Sigmoid colon (tissue), 7 donors: Measurements from ENCODE around the gene SKA2. TPM values are rescaled to one million over a fixed set of nuclear protein-coding genes. Genes with fewer than 3 reads are reported as not detected.
"Not testable (repeated sequence)": the region's sequence is repeated elsewhere in the genome, so short reads cannot be mapped to it uniquely, and the experiment has no call there.

Experiments
- DNase-seq: peaks from one replicate; pipeline ENCODE4 v3.0.0-alpha.2; 2019
- H3K27ac ChIP-seq, 4 donors: fragments of 200-600 bp; sonication (generic); one replicate each; pipeline ENCODE4 v1.5.1; 2016 to 2019; ENCODE audit warnings: mild to moderate bottlenecking in 1 of 4
- H3K27me3 ChIP-seq, 3 donors: fragments of 200-600 bp; sonication (generic); one replicate each; pipeline ENCODE4 v1.5.1; 2019; ENCODE audit warnings: mild to moderate bottlenecking in 1 of 3
- H3K36me3 ChIP-seq, 4 donors: fragments of 200-600 bp; sonication (generic); one replicate each; pipeline ENCODE4 v1.5.1; 2016 to 2019
- H3K4me1 ChIP-seq, 4 donors: fragments of 200-600 bp; sonication (generic); one replicate each; pipeline ENCODE4 v1.5.1; 2017 to 2019
- H3K4me3 ChIP-seq, 4 donors: fragments of 200-600 bp; sonication (generic); one replicate each; pipeline ENCODE4 v1.5.1; 2017 to 2019; ENCODE audit warnings: mild to moderate bottlenecking in 2 of 4, moderate library complexity in 1 of 4
- H3K9me3 ChIP-seq, 4 donors: fragments of 200-600 bp in 3 of 4; sonication (generic) in 3 of 4; one replicate each; pipeline versions ENCODE4 v1.5.1 to v1.6.1; 2013 to 2019
- EP300 ChIP-seq, 4 donors: sonication (generic); formaldehyde crosslinking; IDR thresholded peaks; one replicate each; pipeline ENCODE4 v1.6.1; 2017; ENCODE audit warnings: antibody characterized with exemption in 4 of 4
- POLR2A ChIP-seq, 2 donors: fragments of 450-650 bp; IDR thresholded peaks; one replicate each; pipeline ENCODE4 v1.6.1; 2016; ENCODE audit warnings: antibody characterized with exemption in 2 of 2, mild to moderate bottlenecking in 2 of 2, moderate library complexity in 2 of 2
- POLR2AphosphoS5 ChIP-seq, 4 donors: sonication (generic); formaldehyde crosslinking; IDR thresholded peaks; one replicate each; pipeline ENCODE4 v1.6.1; 2017; ENCODE audit warnings: antibody characterized with exemption in 4 of 4
- WGBS, 2 donors: extraction: QIAGEN DNeasy Blood & Tissue Kit; methylation state at CpG; one replicate each; pipeline ENCODE4 v1.1.7; 2013; 5-methylcytosine and 5-hydroxymethylcytosine counted together
- intact Hi-C: fragments of 100-400 bp; cut with DNase I; formaldehyde crosslinking; loops from one replicate; pipeline ENCODE4 v1.15.1; 2023
- polyA plus RNA-seq, 3 donors: library from polyadenylated mRNA; stranded (reverse); fragments of 200-250 nt; gene quantifications; one replicate each; pipeline ENCODE4 v1.2.3, GENCODE V29; 2013
- total RNA-seq, 4 donors: library from RNA; depleted of rRNA; stranded (reverse); fragments of >200 nt; gene quantifications; one replicate each; pipeline ENCODE4 v1.1.0, GENCODE V29; 2016
- TF ChIP-seq, protein P1 (sequence below), 4 experiments: fragments of 450-650 bp in 3 of 4; fragments of 200-600 bp in 1 of 4; IDR thresholded peaks; one replicate each; pipeline ENCODE4 v1.5.1; 2016 to 2019; ENCODE audit warnings: antibody characterized with exemption in 4 of 4, mild to moderate bottlenecking in 3 of 4, moderate library complexity in 2 of 4
- donor health status: healthy with polysubstance abuse.
- donor health status: Bipolar disorder and iron deficiency.
- donor health status: healthy.

Gene SKA2
- total and polyA plus RNA-seq, 7 donors, result 19.2 to 49.6 (median 40.7) TPM

DNA sequence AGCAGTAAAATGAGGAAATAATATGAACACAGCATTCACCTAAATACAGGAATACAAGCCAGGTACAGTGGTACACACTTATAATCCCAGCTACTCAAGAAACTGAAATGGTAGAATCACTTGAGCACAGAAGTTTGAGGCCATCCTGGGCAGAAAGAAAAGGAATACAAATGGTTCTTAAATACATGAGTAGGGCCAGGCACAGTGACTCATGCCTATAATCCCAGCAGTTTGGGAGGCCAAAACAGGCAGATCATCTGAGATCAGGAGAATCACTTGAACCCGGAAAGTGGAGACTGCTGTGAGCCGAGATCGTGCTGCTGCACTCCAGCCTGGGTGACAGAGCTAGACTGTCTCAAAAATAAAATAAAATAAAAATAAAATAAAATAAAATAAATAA, 31.9 kb upstream of the SKA2 start:
- Histone ChIP-seq H3K27me3 (no peaks in the 10 kb centered on the region), H3K9me3 (no peaks in the 10 kb centered on the region), H3K4me3 (no peak overlapping the region), H3K36me3 (no peaks in the 10 kb centered on the region), H3K27ac (no peak overlapping the region), H3K4me1 (no peaks in the 10 kb centered on the region)
- WGBS, 2 donors, result 98% methylated on average over 3 of the region's 3 CpGs
- intact Hi-C loops, result no loop called here
- no peak for DNase-seq
- TF ChIP-seq POLR2A (IDR thresholded peaks at IDR 0.05), result no peak
- TF ChIP-seq POLR2AphosphoS5 (IDR thresholded peaks at IDR 0.05), result no peak
- TF ChIP-seq EP300 (IDR thresholded peaks at IDR 0.05), result no peak
- TF ChIP-seq, protein P1, sequence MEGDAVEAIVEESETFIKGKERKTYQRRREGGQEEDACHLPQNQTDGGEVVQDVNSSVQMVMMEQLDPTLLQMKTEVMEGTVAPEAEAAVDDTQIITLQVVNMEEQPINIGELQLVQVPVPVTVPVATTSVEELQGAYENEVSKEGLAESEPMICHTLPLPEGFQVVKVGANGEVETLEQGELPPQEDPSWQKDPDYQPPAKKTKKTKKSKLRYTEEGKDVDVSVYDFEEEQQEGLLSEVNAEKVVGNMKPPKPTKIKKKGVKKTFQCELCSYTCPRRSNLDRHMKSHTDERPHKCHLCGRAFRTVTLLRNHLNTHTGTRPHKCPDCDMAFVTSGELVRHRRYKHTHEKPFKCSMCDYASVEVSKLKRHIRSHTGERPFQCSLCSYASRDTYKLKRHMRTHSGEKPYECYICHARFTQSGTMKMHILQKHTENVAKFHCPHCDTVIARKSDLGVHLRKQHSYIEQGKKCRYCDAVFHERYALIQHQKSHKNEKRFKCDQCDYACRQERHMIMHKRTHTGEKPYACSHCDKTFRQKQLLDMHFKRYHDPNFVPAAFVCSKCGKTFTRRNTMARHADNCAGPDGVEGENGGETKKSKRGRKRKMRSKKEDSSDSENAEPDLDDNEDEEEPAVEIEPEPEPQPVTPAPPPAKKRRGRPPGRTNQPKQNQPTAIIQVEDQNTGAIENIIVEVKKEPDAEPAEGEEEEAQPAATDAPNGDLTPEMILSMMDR (IDR thresholded peaks at IDR 0.05), result no peak

DNA sequence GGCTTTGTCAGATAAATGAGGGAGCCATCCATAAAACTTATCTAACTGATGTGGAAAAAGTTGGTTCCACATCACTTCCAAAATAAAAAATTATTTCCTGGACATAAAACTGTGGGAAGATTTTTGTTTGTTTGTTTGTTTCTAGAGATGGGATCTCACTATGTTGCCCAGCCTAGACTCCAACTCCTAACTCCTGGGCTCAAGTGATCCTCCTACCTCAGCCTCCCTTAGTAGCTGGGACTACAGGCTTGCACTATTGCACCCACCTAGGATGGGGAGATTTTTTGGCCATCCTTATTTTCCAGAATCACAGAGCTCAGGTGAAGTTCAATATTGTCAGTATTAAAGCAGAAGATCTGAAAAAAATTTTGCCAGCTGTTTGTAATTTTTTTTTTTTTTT, 31.0 kb upstream of the SKA2 start:
- no peak for DNase-seq
- TF ChIP-seq, protein P1 (IDR thresholded peaks at IDR 0.05), result no peak
- TF ChIP-seq POLR2AphosphoS5 (IDR thresholded peaks at IDR 0.05) (no peak), POLR2A (IDR thresholded peaks at IDR 0.05) (no peak), EP300 (IDR thresholded peaks at IDR 0.05) (no peak)
- Histone ChIP-seq H3K4me3 (no peak overlapping the region), H3K4me1 (no peaks in the 10 kb centered on the region), H3K36me3 (no peaks in the 10 kb centered on the region), H3K9me3 (no peaks in the 10 kb centered on the region), H3K27me3 (no peaks in the 10 kb centered on the region), H3K27ac (no peak overlapping the region)
- intact Hi-C loops, result no loop called here

DNA sequence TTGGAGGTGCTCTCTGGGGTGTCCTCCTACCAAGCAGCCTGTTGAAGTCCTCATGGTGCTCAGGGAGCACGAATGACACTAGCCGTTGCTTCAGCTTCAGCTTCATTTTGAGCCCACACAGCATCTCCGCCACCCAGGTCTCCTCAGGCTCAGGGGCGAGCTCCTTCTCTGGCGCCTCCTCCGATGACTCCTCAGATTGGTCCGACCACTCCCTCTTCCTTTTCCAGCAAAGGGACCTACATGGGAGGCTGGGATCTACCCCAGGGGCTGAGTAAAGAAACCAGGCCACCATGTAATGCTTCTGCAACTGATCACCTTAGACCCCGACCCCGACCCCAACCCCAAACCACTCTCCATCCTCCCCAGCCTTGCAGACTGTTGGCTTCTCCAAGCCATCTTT, 26.5 kb upstream of the SKA2 start:
- no peaks in the 10 kb centered on the region for H3K9me3 ChIP-seq
- H3K27me3 ChIP-seq, result no peaks in the 10 kb centered on the region
- intact Hi-C loops, result no loop called here
- no peak for TF ChIP-seq POLR2A (IDR thresholded peaks at IDR 0.05)
- no peak for TF ChIP-seq EP300 (IDR thresholded peaks at IDR 0.05)
- TF ChIP-seq, protein P1 (IDR thresholded peaks at IDR 0.05), result no peak
- TF ChIP-seq POLR2AphosphoS5 (IDR thresholded peaks at IDR 0.05), result no peak
- WGBS, 2 donors, result 97 to 98% methylated on average over 9 of the region's 9 CpGs
- H3K4me3 ChIP-seq, result no peak overlapping the region
- H3K36me3 ChIP-seq, result no peaks in the 10 kb centered on the region
- H3K27ac ChIP-seq, result no peak overlapping the region
- no peak for DNase-seq
- no peaks in the 10 kb centered on the region for H3K4me1 ChIP-seq

DNA sequence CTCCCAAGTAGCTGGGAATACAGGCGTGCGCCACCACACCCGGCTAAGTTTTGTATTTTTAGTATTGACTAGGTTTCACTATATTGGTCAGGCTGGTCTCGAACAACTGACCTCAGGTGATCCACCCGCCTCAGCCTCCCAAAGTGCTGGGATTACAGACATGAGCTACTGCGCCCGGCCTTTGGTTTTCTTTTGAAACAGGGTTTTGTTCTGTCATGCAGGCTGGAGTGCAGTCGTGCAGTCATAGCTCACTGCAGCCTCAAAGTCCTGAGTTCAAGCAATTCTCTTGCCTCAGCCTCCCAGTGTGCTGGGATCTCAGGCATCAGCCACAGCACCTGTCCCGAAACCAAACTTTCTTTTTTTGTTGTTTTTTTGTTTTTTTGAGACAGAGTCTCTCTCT, 25.6 kb upstream of the SKA2 start:
- intact Hi-C loops, result no loop called here
- DNase-seq, result no peak
- no peak overlapping the region for H3K4me3 ChIP-seq
- H3K27me3 ChIP-seq, result no peaks in the 10 kb centered on the region
- 96 to 99% methylated on average over 9 of the region's 9 CpGs for WGBS, 2 donors
- TF ChIP-seq, protein P1 (IDR thresholded peaks at IDR 0.05), result no peak
- TF ChIP-seq POLR2A (IDR thresholded peaks at IDR 0.05) (no peak), EP300 (IDR thresholded peaks at IDR 0.05) (no peak), POLR2AphosphoS5 (IDR thresholded peaks at IDR 0.05) (no peak)
- H3K27ac ChIP-seq, result no peak overlapping the region
- no peaks in the 10 kb centered on the region for H3K36me3 ChIP-seq
- no peaks in the 10 kb centered on the region for H3K4me1 ChIP-seq
- no peaks in the 10 kb centered on the region for H3K9me3 ChIP-seq

DNA sequence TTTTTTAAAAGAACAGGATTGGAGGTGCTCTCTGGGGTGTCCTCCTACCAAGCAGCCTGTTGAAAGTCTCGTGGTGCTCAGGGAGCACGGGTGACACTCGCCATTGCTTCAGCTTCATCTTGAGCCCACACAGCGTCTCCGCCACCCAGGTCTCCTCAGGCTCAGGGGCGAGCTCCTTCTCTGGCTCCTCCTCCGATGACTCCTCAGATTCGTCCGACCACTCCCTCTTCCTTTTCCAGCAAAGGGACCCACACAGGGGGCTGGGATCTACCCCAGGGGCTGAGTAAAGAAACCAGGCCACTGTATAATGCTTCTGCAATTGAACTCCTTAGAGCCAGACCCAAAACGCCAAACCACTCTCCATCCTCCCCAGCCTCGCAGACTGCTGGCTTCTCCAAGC, 24.6 kb upstream of the SKA2 start:
- H3K27ac ChIP-seq, H3K36me3 ChIP-seq, DNase-seq, H3K4me1 ChIP-seq, H3K27me3 ChIP-seq, H3K9me3 ChIP-seq, H3K4me3 ChIP-seq, intact Hi-C loops: not testable (repeated sequence)
- 94 to 95% methylated on average over 11 of the region's 11 CpGs for WGBS, 2 donors
